Stomach (tissue), 19 donors: ENCODE data around the gene HDHD5. TPM values are rescaled to one million over a fixed set of nuclear protein-coding genes. Genes with fewer than 3 reads are reported as not detected.

Experiments used
- DNase-seq, 2 donors: peaks; one replicate each; pipeline versions ENCODE4 v3.0.0 to v3.0.0-alpha.2; 2013 to 2019
- H3K27ac ChIP-seq, 5 donors: fragments of 200-600 bp in 4 of 5; sonication (generic) in 4 of 5; one replicate each; pipeline ENCODE4 v1.5.1; 2013 to 2019; ENCODE audit warnings: mild to moderate bottlenecking in 1 of 5, moderate library complexity in 1 of 5
- H3K27me3 ChIP-seq, 3 donors: fragments of 200-600 bp; sonication (generic); one replicate each; pipeline ENCODE4 v1.5.1; 2017 to 2019; ENCODE audit warnings: mixed run types in 1 of 3
- H3K36me3 ChIP-seq, 4 donors: fragments of 200-600 bp; sonication (generic); 1 replicate in 3 of 4; 2 replicates in 1 of 4; pipeline ENCODE4 v1.5.1; 2016 to 2019
- H3K4me1 ChIP-seq, 4 donors: fragments of 200-600 bp; sonication (generic); one replicate each; pipeline ENCODE4 v1.5.1; 2016 to 2019
- H3K4me3 ChIP-seq, 4 donors: fragments of 200-600 bp; sonication (generic) in 3 of 4; one replicate each; pipeline ENCODE4 v1.5.1; 2016 to 2019; ENCODE audit warnings: mild to moderate bottlenecking in 1 of 4
- H3K9me3 ChIP-seq, 4 donors: fragments of 200-600 bp; sonication (generic); one replicate each; pipeline ENCODE4 v1.5.1; 2016 to 2019
- CTCF ChIP-seq, 7 experiments: fragments of 450-650 bp in 4 of 7; fragments of 200-600 bp in 3 of 7; sonication (generic) in 3 of 7; IDR thresholded peaks; one replicate each; pipeline ENCODE4 v1.5.1; 2016 to 2019; ENCODE audit warnings: antibody characterized with exemption in 7 of 7, control low read depth in 2 of 7, mild to moderate bottlenecking in 1 of 7
- EP300 ChIP-seq: sonication (generic); formaldehyde crosslinking; IDR thresholded peaks from one replicate; pipeline ENCODE4 v1.6.1; 2017; ENCODE audit warnings: antibody characterized with exemption
- POLR2A ChIP-seq, 4 donors: fragments of 450-650 bp; IDR thresholded peaks; one replicate each; pipeline ENCODE4 v1.6.1; 2016; ENCODE audit warnings: antibody characterized with exemption in 4 of 4, control low read depth in 2 of 4, mild to moderate bottlenecking in 1 of 4, moderate library complexity in 1 of 4
- POLR2AphosphoS5 ChIP-seq, 3 donors: sonication (generic); formaldehyde crosslinking; IDR thresholded peaks; one replicate each; pipeline ENCODE4 v1.6.1; 2016; ENCODE audit warnings: antibody characterized with exemption in 3 of 3
- WGBS, 5 donors: extraction: QIAGEN DNeasy Blood & Tissue Kit in 3 of 5; methylation state at CpG; one replicate each; pipeline versions ENCODE4 v1.1.5 to v1.1.7; 2013 to 2018; 5-methylcytosine and 5-hydroxymethylcytosine counted together
- intact Hi-C: fragments of 100-400 bp; cut with DNase I; formaldehyde crosslinking; loops from one replicate; pipeline ENCODE4 v1.15.1; 2023; ENCODE audit warnings: low total_unique reads
- long read RNA-seq, 10 donors: transcript quantifications; one replicate each; lab custom pipeline, GENCODE V29; 2026
- polyA plus RNA-seq, 3 donors: library from polyadenylated mRNA; stranded (reverse); fragments of 200-250 nt; gene quantifications; one replicate each; pipeline ENCODE4 v1.2.3, GENCODE V29; 2013
- total RNA-seq, 5 donors: library from RNA; depleted of rRNA; stranded (reverse); fragments of >200 nt; gene quantifications; one replicate each; pipeline versions ENCODE4 v1.1.0 to v1.2.3, GENCODE V29; 2014 to 2016
- donor health status: healthy with polysubstance abuse.
- donor health status: Bipolar disorder and iron deficiency.
- donor health status: healthy.

The HDHD5 gene
- total RNA-seq (100 to 1,000 TPM in 1 of 5 donors, 10 to 100 TPM in 4; 22.8 to 190 (median 55.4) TPM), polyA plus RNA-seq (10 to 100 TPM; 26.5 to 31.8 (median 30.5) TPM)
- long read RNA-seq, donor 1, partial matches to known transcripts = 0 of 6 reads
- long read RNA-seq, donor 1, other reads (novel, unspliced or antisense) = 0 of 6 reads
- long read RNA-seq, donor 2, partial matches to known transcripts = 0 of 6 reads
- long read RNA-seq, donor 2, other reads (novel, unspliced or antisense) = 0 of 6 reads
- long read RNA-seq, donor 3, transcript HDHD5-202 (8 exons, 1,799 nt) = major isoform, 5 of 5 reads
- long read RNA-seq, donor 3, partial matches to known transcripts = 0 of 5 reads
- long read RNA-seq, donor 3, other reads (novel, unspliced or antisense) = 0 of 5 reads
- long read RNA-seq, donor 4 = 0 reads
- long read RNA-seq, donor 5, transcript HDHD5-202 (8 exons, 1,799 nt) = major isoform, 10 of 16 reads
- long read RNA-seq, donor 5, partial matches to known transcripts = 6 of 16 reads
- long read RNA-seq, donor 5, other reads (novel, unspliced or antisense) = 0 of 16 reads
- long read RNA-seq, donor 6, transcript HDHD5-205 (3 exons, 3,614 nt) = minor isoform, 7 of 30 reads
- long read RNA-seq, donor 6, transcript HDHD5-202 (8 exons, 1,799 nt) = major isoform, 17 of 30 reads
- long read RNA-seq, donor 6, partial matches to known transcripts = 6 of 30 reads
- long read RNA-seq, donor 6, other reads (novel, unspliced or antisense) = 0 of 30 reads
- long read RNA-seq, donor 7, transcript HDHD5-202 (8 exons, 1,799 nt) = major isoform, 7 of 10 reads
- long read RNA-seq, donor 7, partial matches to known transcripts = 0 of 10 reads
- long read RNA-seq, donor 7, other reads (novel, unspliced or antisense) = 0 of 10 reads
- long read RNA-seq, donor 8, transcript HDHD5-202 (8 exons, 1,799 nt) = major isoform, 12 of 14 reads
- long read RNA-seq, donor 8, partial matches to known transcripts = 0 of 14 reads
- long read RNA-seq, donor 8, other reads (novel, unspliced or antisense) = 0 of 14 reads
- long read RNA-seq, donor 9, transcript HDHD5-202 (8 exons, 1,799 nt) = major isoform, 5 of 7 reads
- long read RNA-seq, donor 9, partial matches to known transcripts = 0 of 7 reads
- long read RNA-seq, donor 9, other reads (novel, unspliced or antisense) = 0 of 7 reads
- long read RNA-seq, donor 10 = 0 reads

GRCh38 chr22:17158568-17159503, at the start of gene HDHD5:
Gene HDHD5, minus strand, starts transcription at chr22:17159277. Its CDS starts 26 bp downstream, at chr22:17159251.
- Histone ChIP-seq H3K27me3 (no peaks in the 10 kb centered on the region), H3K9me3 (no peaks in the 10 kb centered on the region), H3K27ac (peak within 1 kb of the TSS; percentile 90 to 98 (median 93)), H3K4me1 (peaks cover 20 to 55% (median 39%) of the 10 kb centered on the region in 4 donors), H3K36me3 (no peaks in the 10 kb centered on the region), H3K4me3 (peak within 1 kb of the TSS; percentile 66 to 89 (median 70))
- TF ChIP-seq CTCF (IDR thresholded peaks at IDR 0.05) (no peak), POLR2AphosphoS5 (IDR thresholded peaks at IDR 0.05) (peak; percentile 37 to 70 (median 41))
- intact Hi-C loops = no loop called here
- WGBS, 5 donors = 0% methylated on average over 5 to 114 of the region's 114 CpGs
- peak; percentile 93 to 97 for DNase-seq

GRCh38 chr22:17205432-17205831, 46.4 kb upstream of the HDHD5 start:
- 65 to 76% (median 66%) methylated on average over 7 of the region's 7 CpGs for whole genome bisulfite sequencing, 5 donors
- TF ChIP-seq CTCF (IDR thresholded peaks at IDR 0.05) = no peak
- no peak for TF ChIP-seq EP300
- no peak for TF ChIP-seq POLR2A (IDR thresholded peaks at IDR 0.05)
- TF ChIP-seq POLR2AphosphoS5 (IDR thresholded peaks at IDR 0.05) = no peak
- intact Hi-C loops = no loop called here
- Histone ChIP-seq H3K27ac (no peak overlapping the region), H3K9me3 (no peaks in the 10 kb centered on the region), H3K4me1 (no peaks in the 10 kb centered on the region), H3K27me3 (peaks cover 0 to 12% (median 0%) of the 10 kb centered on the region in 3 donors), H3K4me3 (no peak overlapping the region), H3K36me3 (no peaks in the 10 kb centered on the region)
- DNase-seq = no peak

GRCh38 chr22:17201285-17201945, 42.3 kb upstream of the HDHD5 start:
- intact Hi-C loops = no loop called here

More at GRCh38 chr22:17201285-17201945, 42.3 kb upstream of the HDHD5 start:
- H3K27me3 ChIP-seq = peaks cover 0 to 36% (median 8%) of the 10 kb centered on the region in 3 donors
- TF ChIP-seq POLR2A (IDR thresholded peaks at IDR 0.05) (no peak), POLR2AphosphoS5 (IDR thresholded peaks at IDR 0.05) (no peak), EP300 (no peak), CTCF (IDR thresholded peaks at IDR 0.05) (no peak)
- no peaks in the 10 kb centered on the region for H3K36me3 ChIP-seq
- no peak overlapping the region for H3K4me3 ChIP-seq
- peak in 1 of 2 donors; percentile 60 for DNase-seq
- no peak overlapping the region for H3K27ac ChIP-seq
- H3K9me3 ChIP-seq = no peaks in the 10 kb centered on the region
- WGBS, 5 donors = 21 to 46% (median 26%) methylated on average over 8 of the region's 8 CpGs
- peaks cover 0 to 13% (median 3%) of the 10 kb centered on the region in 4 donors for H3K4me1 ChIP-seq
